ENCODE results near the gene CCNA2.

Gene CCNA2

DNA sequence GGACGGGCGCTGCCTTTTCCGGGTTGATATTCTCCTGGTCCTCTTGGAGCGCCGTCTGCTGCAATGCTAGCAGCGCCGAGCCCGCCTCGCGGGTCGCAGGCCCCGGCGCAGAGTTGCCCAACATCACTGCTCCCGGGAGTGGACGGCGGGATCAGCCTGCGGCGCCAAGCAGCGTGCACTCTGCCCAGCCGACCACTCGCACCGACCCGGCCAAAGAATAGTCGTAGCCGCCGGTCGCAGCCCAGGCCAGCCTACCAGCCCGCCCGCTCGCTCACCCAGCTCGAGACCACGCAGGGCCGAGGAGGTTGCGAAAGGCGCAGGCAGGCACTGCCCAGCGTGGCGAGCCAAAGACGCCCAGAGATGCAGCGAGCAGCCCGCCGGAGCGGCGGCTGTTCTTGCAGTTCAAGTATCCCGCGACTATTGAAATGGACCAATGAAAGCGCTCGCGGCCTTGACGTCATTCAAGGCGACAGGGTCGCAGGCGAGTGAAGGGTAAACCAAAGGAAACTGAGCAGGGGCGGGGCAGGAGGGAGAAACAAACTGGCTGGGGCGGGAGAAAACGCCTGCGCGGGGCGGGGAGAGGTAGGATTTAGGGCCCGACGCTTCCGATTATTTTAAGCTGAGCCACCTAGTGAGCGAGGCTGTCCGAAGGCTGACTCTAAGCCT, at the start of gene CCNA2:
Gene CCNA2, minus strand, starts transcription at position 379 of the 666 bp plus-strand sequence. Its CDS starts 255 bp downstream, at position 124.
- DNase-seq: peak; percentile 89 to 98 (median 95)

DNA sequence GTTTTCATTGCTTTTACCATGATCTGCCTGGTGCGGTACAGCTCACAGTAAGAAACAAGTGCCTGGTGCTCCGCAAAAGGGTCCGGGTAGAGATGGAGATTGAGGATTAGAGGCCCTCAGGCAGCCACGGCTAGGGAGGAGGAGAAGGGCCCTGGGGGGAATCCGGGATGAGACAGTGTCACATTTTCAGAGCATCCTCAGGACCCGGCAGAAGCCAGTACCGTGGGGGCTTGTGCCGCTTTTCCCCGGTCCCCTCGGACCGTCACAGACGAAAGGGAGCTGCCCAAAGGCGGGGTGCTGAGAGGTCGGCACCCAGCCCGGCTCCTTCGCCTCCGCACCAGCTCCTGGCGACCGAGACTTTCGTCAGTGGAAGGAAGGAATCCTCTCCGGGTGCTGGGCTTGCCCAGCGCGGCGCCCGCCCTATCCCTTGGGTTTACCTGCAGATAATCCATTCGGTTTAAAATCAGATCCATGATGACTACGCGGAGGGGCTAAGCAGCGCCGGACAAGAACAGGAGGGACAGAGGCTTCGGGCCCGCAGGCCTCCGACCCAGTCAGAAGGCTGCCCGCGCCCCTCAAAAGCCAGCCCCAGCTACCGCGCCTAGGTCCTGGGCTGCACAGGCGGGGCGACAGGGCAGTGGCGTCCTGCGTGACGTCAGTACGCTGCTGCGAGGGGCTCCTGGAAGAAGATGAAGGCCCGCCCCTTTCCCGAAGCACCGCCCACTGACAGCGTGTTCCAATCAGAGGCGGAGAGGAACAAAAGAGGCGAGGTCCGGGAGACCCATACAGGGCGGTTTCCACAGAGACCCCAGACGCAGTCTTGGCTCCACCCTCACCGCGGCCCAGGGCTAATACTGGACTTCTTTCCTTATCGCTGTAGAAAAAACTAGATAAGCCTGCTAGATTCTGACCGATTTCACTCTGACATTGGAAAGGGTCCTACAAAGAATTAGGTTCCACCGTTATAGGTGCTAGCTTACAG, 46.4 kb upstream of the CCNA2 start, which contains the start of gene BBS7:
Gene BBS7, minus strand, starts transcription at position 634 of the 982 bp plus-strand sequence. Its CDS starts 161 bp downstream, at position 473.
- DNase-seq: peak; percentile 85 to 99 (median 97)

DNA sequence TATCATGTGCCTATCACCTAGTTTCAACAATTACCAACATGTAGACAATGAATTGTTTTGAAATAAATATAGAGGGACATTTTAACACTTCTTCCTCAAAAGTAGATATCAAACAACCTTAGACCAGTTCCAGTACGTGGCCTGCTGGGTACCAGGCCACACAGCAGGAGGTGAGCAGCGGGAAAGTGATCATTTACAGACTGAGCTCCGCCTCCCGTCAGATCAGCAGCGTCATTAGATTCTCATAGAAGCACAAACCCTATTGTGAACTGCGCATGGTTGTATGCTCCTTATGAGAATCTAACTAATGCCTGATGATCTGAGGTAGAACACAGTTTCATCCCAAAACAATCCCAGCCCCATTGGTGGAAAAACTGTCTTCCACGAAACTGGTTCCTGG, 40.1 kb upstream of the CCNA2 start:
- peak in 1 of 3 experiments; percentile 35 for DNase-seq

DNA sequence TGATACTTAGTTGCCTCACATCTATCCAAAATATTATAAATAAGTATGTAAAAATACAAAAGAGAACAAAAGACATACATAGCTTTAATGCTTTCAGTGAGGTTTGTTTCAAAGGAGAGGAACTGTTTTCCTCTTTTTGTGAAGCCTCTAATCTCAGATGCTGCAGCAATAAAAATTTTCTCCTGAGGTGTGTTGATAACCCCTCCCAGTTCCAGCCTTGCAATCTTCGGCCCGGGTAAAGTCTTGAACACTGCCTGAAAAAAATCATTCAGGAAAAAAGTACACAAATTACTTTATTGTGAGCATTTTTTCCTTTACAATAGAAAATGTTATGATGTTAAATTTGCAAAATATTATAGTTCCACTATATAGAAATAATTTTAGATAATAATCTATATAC, 37.7 kb upstream of the CCNA2 start:
- no peak for DNase-seq

- no peak for DNase-seq
Measured at GRCh38 chr4:121860121-121860520, 36.4 kb upstream of the CCNA2 start.

- DNase-seq: no peak
Measured at GRCh38 chr4:121851354-121851753, 27.7 kb upstream of the CCNA2 start.

DNA sequence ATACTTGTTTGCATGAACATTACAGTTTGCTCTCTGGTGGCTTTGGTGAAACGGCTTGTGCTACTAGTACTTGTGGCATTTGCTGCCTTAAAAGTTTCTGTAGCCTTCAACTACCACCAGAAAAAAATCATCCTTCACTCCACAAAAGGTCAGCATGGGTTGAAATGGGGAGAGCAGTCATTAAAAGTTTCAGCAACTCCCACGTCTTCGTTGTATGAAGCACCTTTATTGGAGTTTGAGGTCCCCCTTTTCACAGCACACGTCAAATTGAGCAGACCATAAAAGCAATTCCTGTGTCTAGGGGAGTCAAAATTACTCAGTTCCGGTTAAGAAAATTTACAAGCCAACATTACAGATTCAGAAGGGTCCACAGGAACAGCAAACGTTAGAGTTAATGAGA, 23.0 kb upstream of the CCNA2 start:
- no peak for DNase-seq

GRCh38 chr4:121842862-121843261, 19.2 kb upstream of the CCNA2 start:
- DNase-seq: no peak

- DNase-seq: no peak
Measured at GRCh38 chr4:121838136-121838535, 14.5 kb upstream of the CCNA2 start.

DNA sequence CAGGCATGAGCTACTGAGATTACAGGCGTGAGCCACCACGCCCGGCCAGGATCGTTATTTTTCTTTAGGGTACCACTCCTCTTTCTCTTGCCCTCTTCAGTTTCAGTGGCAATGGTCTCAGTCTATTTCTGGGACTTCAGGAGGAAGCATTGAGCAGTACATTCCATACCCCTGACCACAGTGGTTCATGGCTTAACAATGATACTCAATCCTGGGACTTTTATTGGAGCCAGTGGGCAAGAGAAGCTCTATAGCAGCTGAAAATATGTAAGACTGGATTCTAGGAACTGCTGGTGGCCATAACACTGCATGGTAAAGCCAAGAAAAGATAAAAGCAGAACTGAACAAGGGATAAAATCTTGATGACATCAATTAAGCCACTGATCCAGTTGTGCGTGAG, 5.8 kb upstream of the CCNA2 start:
- DNase-seq: no peak

DNA sequence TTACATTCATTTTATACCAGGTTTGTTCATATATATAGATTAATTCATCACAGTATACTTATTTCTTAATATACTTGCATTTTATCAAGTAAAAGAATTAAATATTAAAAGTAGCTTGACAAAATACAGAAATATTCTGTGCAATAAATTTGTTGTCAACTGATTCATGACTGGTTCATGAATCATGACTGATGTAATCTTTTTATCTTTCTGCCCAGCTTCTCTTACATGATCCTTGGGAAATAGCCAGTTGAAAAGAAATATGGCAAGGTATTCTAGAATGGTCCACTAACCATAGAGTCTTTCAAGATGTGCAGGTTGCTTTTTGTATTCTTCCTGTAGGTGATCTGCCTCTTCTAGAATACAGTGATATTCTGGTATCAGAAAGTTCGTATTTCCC, 4.2 kb upstream of the CCNA2 start:
- no peak for DNase-seq

GRCh38 chr4:121824950-121825349, 1.3 kb upstream of the CCNA2 start:
- DNase-seq: no peak

DNA sequence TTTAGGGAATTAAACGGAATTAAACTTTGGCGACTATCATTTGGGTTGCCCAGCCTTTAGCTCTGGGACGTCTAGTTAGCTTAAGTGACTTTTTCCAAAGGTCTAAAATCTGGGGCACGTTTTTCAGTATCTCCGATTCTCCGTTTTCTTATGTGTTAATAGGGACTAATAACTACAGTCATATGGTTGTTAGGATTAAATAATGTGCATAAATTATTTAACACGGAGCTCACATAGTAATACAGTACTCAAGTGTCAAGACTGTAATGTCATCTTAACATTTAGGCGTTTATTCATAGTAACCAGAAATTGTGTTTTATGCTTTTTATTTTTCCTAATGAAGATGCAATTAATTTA, 466 bp upstream of the CCNA2 start:
- DNase-seq: no peak

DNA sequence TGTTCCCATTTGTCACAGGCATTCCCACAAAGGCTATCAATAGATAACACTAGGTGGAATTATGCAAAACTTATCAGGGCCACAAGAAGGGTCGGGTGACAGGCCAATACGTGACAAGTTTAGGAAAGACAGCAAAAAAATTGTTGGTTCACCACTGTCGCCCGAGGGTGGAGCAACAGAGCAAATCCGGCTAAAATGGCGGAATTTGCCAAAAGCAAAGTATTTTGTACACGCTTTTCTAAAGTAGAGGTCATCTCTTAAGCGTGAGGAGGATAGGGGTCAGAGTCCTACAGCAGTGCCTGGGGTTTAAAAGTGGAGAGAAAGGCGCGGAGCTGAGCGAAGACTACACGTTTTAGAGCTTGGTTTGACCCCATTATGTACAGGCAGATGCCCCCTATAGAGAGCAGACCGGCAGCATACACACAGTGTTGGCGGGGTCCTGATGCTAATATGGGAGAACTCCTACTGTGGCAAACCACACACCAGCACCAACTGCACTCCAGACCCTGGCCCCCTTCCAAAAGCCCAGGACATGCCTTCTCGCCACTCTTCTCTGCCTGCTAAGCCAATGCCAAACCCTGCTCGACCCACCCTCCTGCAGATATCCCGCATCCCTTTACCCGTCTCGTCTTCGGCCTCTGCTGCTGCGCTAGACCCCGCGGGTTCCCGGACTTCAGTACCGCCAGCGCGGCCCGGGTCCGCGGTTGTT, 733 bp downstream of the CCNA2 start:
- peak in 2 of 3 experiments; percentile 65 to 68 for DNase-seq

GRCh38 chr4:121822047-121822446, 1.6 kb downstream of the CCNA2 start:
- no peak for DNase-seq

DNA sequence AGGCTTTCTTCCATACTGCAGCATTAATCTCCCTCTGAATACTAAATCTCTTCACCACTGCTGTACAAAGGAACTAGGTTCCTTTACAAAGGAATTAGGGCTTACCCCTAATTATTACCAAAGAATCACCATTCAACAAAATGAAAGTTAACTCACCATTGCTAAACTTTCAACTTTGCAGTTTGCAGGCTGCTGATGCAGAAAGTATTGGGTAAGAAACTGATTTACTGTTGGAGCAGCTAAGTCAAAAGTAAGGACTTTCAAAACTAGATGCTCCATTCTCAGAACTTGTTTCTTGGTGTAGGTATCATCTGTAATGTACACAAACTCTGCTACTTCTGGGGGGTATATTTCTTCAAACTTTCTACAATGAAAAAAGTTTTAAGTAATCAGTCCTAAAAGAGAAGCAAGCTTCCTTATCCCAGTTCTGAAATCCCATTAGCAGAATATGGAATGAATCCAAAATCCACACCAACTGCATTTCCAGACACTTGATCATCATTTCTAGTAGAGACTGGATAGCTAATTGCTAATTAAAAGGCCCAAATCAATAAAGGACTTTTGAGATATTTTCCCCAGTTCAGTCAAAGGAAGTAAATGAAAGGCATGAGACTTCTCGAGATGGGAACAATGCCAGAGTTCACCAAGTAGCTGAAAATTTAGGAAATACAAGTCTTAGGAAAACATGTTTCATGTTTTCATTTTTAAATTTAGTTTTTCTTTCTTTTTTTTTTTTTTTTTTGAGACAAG, 4.3 kb downstream of the CCNA2 start:
- no peak for DNase-seq

DNA sequence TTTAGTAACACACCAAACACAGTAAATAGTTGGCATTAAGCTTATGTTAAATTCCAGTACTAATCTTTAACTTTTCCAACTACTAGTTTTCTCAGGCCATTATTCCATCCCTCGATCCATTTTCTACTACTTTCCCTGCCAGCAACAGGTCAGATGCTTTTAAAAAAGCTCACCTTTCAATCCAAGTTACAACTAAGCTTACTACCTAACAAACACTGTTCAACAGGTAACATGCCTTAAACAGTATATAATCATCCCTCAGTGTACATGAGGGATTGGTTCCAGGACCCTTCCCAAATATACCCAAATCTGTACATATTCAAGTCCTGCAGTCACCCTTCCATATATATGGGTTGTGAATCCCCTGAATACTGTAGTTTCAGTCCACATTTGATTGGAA, 5.5 kb downstream of the CCNA2 start:
- DNase-seq: no peak

DNA sequence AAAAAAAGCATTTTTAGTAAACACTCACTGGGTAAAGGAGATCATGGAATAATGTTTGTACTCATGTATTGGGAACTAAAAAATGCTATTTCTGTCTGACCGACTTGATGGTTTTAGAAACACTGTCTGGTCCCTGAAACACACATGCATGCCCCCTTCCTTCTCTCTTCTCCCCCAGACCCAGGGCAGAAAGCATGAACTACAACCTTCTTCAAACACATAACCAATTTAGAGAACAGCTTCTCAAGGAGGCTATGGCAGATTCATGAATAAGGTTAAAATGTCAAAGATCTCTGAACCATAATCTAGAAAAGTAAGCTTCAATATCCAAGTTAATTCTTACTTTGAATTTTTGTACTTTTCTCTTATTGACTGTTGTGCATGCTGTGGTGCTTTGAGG, 6.0 kb downstream of the CCNA2 start:
- DNase-seq: no peak

- DNase-seq: no peak
Measured at GRCh38 chr4:121817006-121817405, 6.7 kb downstream of the CCNA2 start.

- DNase-seq: no peak
Measured at GRCh38 chr4:121814756-121815155, 8.9 kb downstream of the CCNA2 start.

DNA sequence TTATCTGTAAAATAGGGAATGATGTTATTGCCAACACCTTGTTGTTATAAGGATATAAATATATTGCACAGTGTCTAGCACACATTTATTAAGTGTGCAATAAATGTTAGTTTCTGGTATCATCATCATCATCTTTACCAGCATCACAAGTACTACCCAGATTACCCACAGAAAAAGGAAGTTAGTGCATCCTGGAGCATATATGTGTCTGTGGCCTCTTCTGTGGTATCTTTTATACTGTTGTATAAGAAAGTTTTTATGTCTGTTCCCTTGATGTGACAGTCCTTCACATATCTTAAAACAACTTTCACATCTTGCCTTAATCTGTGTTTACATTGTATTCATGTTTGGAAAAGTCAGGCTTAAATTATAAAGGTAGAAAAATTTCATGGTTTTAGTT, 12.6 kb downstream of the CCNA2 start:
- DNase-seq: no peak

DNA sequence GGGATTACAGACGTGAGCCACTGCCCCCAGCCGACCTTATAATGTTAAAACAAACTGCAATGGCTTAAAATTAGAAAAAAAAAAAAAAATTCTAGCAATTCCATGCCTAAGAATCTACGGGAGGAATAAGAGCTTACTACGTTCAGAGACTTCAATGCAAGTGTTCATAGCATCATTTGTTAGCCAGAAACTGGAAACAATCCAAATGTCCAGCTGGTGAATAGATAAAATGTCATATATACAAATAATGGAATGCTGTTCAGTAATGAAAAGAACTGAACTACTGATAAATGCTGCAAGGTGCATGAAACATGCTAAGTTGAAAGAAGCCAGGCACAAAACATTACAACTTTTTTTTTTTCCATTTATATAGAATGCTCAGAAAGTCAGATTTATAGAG, 17.3 kb downstream of the CCNA2 start:
- DNase-seq: no peak

DNA sequence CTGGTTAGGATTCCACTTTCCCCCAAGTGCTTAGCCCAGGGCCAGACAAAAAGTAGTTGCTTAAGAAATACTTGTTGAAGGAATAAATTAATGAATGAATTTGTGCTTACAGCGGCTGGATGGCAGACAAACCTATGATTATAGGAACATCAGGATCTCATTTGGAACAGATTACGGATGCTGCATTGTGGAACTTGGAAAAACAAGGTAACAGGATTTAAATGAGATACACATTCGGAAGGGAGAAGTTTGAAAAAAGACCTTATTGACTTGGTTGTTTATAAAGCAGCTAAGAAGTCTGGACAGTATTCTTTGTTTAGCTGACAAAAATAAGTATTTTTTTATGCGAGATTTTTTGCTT, 22.0 kb downstream of the CCNA2 start:
- no peak for DNase-seq

Data from NCI-H1417 (cell line).